HG02943 (cell line): ENCODE results near the gene TAT.

ENCODE experiments used
- ATAC-seq: cut with Tn5 transposase; IDR thresholded peaks from one replicate; pipeline ENCODE4 v1.9.1; 2021; ENCODE audit warnings: mild to moderate bottlenecking, low read depth, moderate library complexity; ENCODE audit not compliant: unreplicated experiment

The TAT gene

GRCh38 chr16:71547168-71547567 is 29.7 kb downstream of the TAT start:
- no peak for ATAC-seq

GRCh38 chr16:71542377-71542776 is 34.5 kb downstream of the TAT start:
- no peak for ATAC-seq

- no peak for ATAC-seq
These were observed 39.2 kb downstream of the TAT start for GRCh38 chr16:71537643-71538042.

DNA sequence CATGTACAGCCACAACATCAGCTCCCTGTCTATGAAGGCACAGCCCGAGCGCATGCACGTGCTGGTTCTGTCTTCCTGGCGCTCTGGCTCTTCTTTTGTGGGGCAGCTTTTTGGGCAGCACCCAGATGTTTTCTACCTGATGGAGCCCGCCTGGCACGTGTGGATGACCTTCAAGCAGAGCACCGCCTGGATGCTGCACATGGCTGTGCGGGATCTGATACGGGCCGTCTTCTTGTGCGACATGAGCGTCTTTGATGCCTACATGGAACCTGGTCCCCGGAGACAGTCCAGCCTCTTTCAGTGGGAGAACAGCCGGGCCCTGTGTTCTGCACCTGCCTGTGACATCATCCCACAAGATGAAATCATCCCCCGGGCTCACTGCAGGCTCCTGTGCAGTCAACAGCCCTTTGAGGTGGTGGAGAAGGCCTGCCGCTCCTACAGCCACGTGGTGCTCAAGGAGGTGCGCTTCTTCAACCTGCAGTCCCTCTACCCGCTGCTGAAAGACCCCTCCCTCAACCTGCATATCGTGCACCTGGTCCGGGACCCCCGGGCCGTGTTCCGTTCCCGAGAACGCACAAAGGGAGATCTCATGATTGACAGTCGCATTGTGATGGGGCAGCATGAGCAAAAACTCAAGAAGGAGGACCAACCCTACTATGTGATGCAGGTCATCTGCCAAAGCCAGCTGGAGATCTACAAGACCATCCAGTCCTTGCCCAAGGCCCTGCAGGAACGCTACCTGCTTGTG is 40.0 kb downstream of the TAT start:
- no peak for ATAC-seq

GRCh38 chr16:71532366-71532765 is 44.5 kb downstream of the TAT start:
- ATAC-seq, result no peak

DNA sequence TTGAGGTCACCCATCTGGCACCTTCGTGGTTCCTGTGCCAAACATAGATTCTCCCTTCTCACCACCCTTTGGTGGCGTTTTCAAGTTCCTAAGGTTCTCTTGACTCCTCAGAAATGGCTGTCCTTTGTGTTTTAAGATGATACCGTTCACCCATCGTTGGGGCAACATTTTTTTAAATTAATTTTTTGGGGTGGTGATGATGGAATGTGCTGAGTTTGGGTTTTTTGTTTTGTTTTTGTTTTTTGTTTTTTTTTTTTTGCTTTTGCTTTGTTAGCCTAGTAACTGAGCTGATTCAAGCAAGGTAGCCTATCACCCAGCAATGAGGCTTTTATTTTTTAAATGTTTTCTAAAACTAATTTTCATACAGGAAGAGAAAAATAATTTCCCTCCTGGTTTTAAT is 48.0 kb downstream of the TAT start:
- ATAC-seq, result no peak

GRCh38 chr16:71528257-71528656 is 48.6 kb downstream of the TAT start:
- ATAC-seq, result no peak

DNA sequence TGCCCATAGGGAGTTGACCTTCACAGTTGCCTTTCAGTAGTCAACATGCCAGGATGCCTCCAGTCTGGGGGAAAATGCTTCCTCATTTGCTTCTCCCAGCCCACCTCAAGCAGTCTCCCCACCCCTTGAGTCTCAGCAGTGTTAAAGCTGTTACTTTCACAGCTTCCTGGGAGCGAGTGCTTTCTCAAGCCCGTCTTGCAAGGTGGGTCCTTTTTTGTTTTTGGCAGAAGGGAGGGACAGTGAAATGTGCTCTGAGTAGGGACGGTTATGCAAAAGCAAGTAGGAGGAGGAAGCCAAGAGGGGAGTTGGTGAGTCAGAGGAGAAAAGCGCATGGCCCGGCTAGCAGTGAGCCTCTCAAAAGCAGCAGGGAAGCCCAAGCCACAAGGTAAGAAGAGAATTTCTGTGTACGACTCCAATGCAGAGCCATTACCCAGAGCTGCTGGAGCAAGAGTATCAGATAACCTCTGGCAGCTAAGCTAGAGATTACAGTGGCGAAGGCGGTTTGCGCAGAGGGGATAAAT is 50.7 kb downstream of the TAT start, which contains the start of gene CHST4:
Gene CHST4 (plus strand): TSS at position 316 of the 521 bp plus-strand sequence. CDS start 10,252 bp downstream, outside the sequence.
- no peak for ATAC-seq

- no peak for ATAC-seq
These were observed 52.0 kb downstream of the TAT start for GRCh38 chr16:71524566-71525553.

DNA sequence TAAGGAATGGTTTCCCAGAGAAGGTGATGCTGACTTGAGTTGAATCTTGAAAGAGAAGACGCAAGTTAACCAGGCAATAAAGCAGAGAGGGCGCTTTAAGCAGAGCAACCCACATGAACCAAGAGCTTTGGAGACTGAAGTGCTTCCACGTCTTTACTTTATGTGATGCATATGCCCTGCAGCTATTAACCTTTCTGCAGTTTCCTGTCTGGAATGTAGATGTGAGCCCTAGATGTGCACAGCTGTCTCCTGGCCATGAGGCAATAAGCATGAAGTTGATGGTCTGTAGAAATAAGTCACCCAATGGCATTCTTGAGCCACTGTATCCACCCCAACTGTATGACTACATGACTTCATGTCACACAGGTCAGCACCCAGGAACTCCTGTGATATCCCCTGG is 56.3 kb downstream of the TAT start:
- ATAC-seq, result no peak
